HepG2 (cell line): ENCODE data around the gene TREX2.

Source experiments
- CREB1 ChIP-seq, 2 experiments: fragments of 450-650 bp in 1 of 2; IDR thresholded peaks; 2 replicates each; pipeline ENCODE4 v1.6.1; 2016 to 2017; ENCODE audit warnings: control low read depth in 1 of 2, mild to moderate bottlenecking in 1 of 2, missing compliant biosample characterization in 1 of 2, missing genetic modification characterization in 1 of 2
- EP300 ChIP-seq, 3 experiments: sonication (generic) in 1 of 3; formaldehyde crosslinking in 1 of 3; IDR thresholded peaks; 2 replicates each; pipeline versions ENCODE4 v1.5.1 to v1.6.1; 2011 to 2020; ENCODE audit warnings: low read depth in 2 of 3, low read length in 2 of 3, borderline replicate concordance in 1 of 3, improper control_type of control experiment in 1 of 3, mild to moderate bottlenecking in 1 of 3, missing genetic modification reagents in 1 of 3, moderate library complexity in 1 of 3
- FOXM1 ChIP-seq: sonication (generic); formaldehyde crosslinking; IDR thresholded peaks from 2 replicates; pipeline ENCODE4 v1.5.0; 2020; ENCODE audit warnings: missing genetic modification reagents
- GPN1 ChIP-seq: sonication (generic); formaldehyde crosslinking; IDR thresholded peaks from 2 replicates; pipeline ENCODE4 v1.5.1; 2020; ENCODE audit warnings: missing genetic modification reagents, borderline replicate concordance
- KDM1A ChIP-seq: IDR thresholded peaks from 2 replicates; pipeline ENCODE4 v1.6.1; 2016; ENCODE audit warnings: missing compliant biosample characterization
- KLF13 ChIP-seq: sonication (generic); formaldehyde crosslinking; IDR thresholded peaks from 2 replicates; pipeline ENCODE4 v1.4.0; 2020; ENCODE audit warnings: mild to moderate bottlenecking, missing genetic modification reagents
- NR2F6 ChIP-seq, 2 experiments: IDR thresholded peaks; 2 replicates each; pipeline ENCODE4 v1.6.1; 2016; ENCODE audit warnings: antibody characterized with exemption in 1 of 2, mild to moderate bottlenecking in 1 of 2
- SRSF1 ChIP-seq: fragments of 200-400 bp; formaldehyde crosslinking; optimal IDR thresholded peaks from 2 replicates; pipeline ENCODE3; 2017; ENCODE audit warnings: mild to moderate bottlenecking, low read depth, low read length, moderate library complexity
- ZNF274 ChIP-seq: sonication (generic); formaldehyde crosslinking; IDR thresholded peaks from 2 replicates; pipeline ENCODE4 v1.5.1; 2020; ENCODE audit warnings: mild to moderate bottlenecking, missing genetic modification reagents
- ZNF75D ChIP-seq: sonication (generic); formaldehyde crosslinking; IDR thresholded peaks from 2 replicates; pipeline ENCODE4 v1.8.1; 2023; ENCODE audit warnings: missing genetic modification reagents, mild to moderate bottlenecking, borderline replicate concordance
- TF ChIP-seq, protein P1 (sequence below): sonication (generic); formaldehyde crosslinking; IDR thresholded peaks from 2 replicates; pipeline ENCODE4 v1.8.1; 2023; ENCODE audit warnings: mild to moderate bottlenecking, missing genetic modification reagents

GRCh38 chrX:153401133-153401764, 44.6 kb downstream of the TREX2 start, which contains the start of gene PNMA6E:
- TF ChIP-seq GPN1 (CRISPR knock-in tag) (no peak), KDM1A (CRISPR knock-in tag) (no peak), CREB1 (IDR thresholded peaks at IDR 0.05) (no peak), CREB1 (CRISPR knock-in tag; IDR thresholded peaks at IDR 0.05) (no peak), FOXM1 (CRISPR knock-in tag) (no peak), ZNF75D (CRISPR knock-in tag) (no peak), SRSF1 (no peak), KLF13 (CRISPR knock-in tag) (no peak), ZNF274 (CRISPR knock-in tag) (no peak), NR2F6 (IDR thresholded peaks at IDR 0.05) (no peak), NR2F6 (CRISPR knock-in tag; IDR thresholded peaks at IDR 0.05) (no peak), EP300 (IDR thresholded peaks at IDR 0.05; ENCODE audit: low read depth in 2 of 2, low read length in 2 of 2) (no peak), EP300 (CRISPR knock-in tag; IDR thresholded peaks at IDR 0.05; ENCODE audit: borderline replicate concordance) (no peak)
- TF ChIP-seq, protein P1, sequence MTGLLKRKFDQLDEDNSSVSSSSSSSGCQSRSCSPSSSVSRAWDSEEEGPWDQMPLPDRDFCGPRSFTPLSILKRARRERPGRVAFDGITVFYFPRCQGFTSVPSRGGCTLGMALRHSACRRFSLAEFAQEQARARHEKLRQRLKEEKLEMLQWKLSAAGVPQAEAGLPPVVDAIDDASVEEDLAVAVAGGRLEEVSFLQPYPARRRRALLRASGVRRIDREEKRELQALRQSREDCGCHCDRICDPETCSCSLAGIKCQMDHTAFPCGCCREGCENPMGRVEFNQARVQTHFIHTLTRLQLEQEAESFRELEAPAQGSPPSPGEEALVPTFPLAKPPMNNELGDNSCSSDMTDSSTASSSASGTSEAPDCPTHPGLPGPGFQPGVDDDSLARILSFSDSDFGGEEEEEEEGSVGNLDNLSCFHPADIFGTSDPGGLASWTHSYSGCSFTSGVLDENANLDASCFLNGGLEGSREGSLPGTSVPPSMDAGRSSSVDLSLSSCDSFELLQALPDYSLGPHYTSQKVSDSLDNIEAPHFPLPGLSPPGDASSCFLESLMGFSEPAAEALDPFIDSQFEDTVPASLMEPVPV (CRISPR knock-in tag), result no peak
